ENCODE data around the gene GABRB1. TPM values are rescaled to one million over a fixed set of nuclear protein-coding genes. Genes with fewer than 3 reads are reported as not detected.

GABRB1 gene
- total RNA-seq, 1 donor from 2014 or later, result not detected

- H3K27ac Mint-ChIP-seq, result no peak overlapping the region
These were observed 89.4 kb downstream of the GABRB1 start for GRCh38 chr4:47120783-47121182.

GRCh38 chr4:47122592-47123291 is 91.4 kb downstream of the GABRB1 start:
- peak; percentile 34 for ATAC-seq (ENCODE audit: low read depth)
- ChIA-PET CTCF (interaction anchor here (0.8 to 1.1 kb wide), 7 partner anchors 9 to 811 kb away, joined by 3 to 6 read pairs (median 4); no protein-coding TSS in a partner anchor), POLR2A (no interaction called here)

More at GRCh38 chr4:47120783-47121182, 89.4 kb downstream of the GABRB1 start:
- ATAC-seq (ENCODE audit: low read depth) (no peak), DNase-seq (no peak)
- no peaks in the 10 kb centered on the region for H3K36me3 Mint-ChIP-seq (ENCODE audit: low read depth)
- no peak overlapping the region for H3K4me3 Mint-ChIP-seq
- TF ChIP-seq, protein P1, sequence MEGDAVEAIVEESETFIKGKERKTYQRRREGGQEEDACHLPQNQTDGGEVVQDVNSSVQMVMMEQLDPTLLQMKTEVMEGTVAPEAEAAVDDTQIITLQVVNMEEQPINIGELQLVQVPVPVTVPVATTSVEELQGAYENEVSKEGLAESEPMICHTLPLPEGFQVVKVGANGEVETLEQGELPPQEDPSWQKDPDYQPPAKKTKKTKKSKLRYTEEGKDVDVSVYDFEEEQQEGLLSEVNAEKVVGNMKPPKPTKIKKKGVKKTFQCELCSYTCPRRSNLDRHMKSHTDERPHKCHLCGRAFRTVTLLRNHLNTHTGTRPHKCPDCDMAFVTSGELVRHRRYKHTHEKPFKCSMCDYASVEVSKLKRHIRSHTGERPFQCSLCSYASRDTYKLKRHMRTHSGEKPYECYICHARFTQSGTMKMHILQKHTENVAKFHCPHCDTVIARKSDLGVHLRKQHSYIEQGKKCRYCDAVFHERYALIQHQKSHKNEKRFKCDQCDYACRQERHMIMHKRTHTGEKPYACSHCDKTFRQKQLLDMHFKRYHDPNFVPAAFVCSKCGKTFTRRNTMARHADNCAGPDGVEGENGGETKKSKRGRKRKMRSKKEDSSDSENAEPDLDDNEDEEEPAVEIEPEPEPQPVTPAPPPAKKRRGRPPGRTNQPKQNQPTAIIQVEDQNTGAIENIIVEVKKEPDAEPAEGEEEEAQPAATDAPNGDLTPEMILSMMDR (IDR thresholded peaks at IDR 0.05), result no peak
- ChIA-PET CTCF (interaction anchor here (0.9 kb wide), 1 partner anchor 10 kb away, joined by 3 read pairs; no protein-coding TSS in a partner anchor), POLR2A (no interaction called here)
- H3K9me3 Mint-ChIP-seq, result no peaks in the 10 kb centered on the region
- H3K4me1 Mint-ChIP-seq, result no peaks in the 10 kb centered on the region
- intact Hi-C loops (cut with micrococcal nuclease), result loop anchor here (10.0 kb wide), 1 partner anchor 264 kb away; no protein-coding TSS in a partner anchor
- peaks cover 3% of the 10 kb centered on the region for H3K27me3 Mint-ChIP-seq

DNA sequence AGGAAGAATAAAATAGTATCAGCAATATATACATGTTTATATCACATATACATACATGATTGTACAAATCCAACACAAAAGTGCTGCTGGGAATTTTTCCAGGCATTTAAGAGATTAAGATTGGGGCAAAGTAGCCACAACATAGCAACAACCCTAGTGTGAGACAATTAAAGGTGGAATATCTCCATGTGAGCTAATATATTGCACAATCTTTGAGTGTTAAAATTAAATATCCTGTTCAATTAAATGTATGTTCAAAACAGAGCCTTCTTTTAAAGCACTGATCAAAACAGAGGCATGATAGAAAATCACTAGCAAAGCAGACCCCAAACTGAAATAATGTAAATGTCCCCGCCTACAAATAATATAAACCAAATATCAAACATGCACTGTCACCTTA is 97.6 kb downstream of the GABRB1 start:
- Mint-ChIP-seq H3K9me3 (no peaks in the 10 kb centered on the region), H3K4me1 (no peaks in the 10 kb centered on the region), H3K27ac (no peak overlapping the region), H3K4me3 (no peak overlapping the region), H3K27me3 (no peaks in the 10 kb centered on the region), H3K36me3 (ENCODE audit: low read depth) (no peaks in the 10 kb centered on the region)
- TF ChIP-seq, protein P1 (IDR thresholded peaks at IDR 0.05), result no peak
- DNase-seq (no peak), ATAC-seq (ENCODE audit: low read depth) (no peak)
- intact Hi-C loops (cut with micrococcal nuclease), result loop anchor here (10.0 kb wide), 1 partner anchor 256 kb away; no protein-coding TSS in a partner anchor
- ChIA-PET POLR2A (no interaction called here), CTCF (no interaction called here)

More at GRCh38 chr4:47122592-47123291, 91.4 kb downstream of the GABRB1 start:
- no peak overlapping the region for H3K27ac Mint-ChIP-seq
- H3K9me3 Mint-ChIP-seq, result no peaks in the 10 kb centered on the region
- DNase-seq, result no peak
- TF ChIP-seq, protein P1 (IDR thresholded peaks at IDR 0.05), result peak; percentile 65
- no peaks in the 10 kb centered on the region for H3K36me3 Mint-ChIP-seq (ENCODE audit: low read depth)
- intact Hi-C loops (cut with micrococcal nuclease), result loop anchor here (2.0 to 10.0 kb wide), 2 partner anchors 262 to 278 kb away; no protein-coding TSS in a partner anchor
- H3K27me3 Mint-ChIP-seq, result no peaks in the 10 kb centered on the region
- H3K4me1 Mint-ChIP-seq, result no peaks in the 10 kb centered on the region
- H3K4me3 Mint-ChIP-seq, result no peak overlapping the region

DNA sequence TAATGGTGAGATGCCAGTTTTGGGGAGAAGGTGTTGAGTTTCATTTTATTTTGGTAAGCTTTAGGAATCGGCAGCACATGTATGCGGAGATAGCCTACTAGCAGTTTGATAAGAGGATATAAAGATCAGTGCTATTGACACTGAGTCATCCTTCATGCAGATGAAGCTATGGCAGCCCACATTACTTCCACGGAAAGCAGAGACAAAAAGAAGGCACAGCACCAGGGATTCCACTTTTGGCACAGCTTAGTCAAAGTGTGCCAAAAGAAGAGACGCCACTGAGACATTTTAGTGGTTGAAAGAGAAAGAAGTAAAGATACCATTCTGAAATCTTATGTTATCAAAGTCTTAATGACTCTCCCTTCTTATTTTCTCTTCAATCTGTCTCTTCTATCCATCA is 103.8 kb downstream of the GABRB1 start:
- no peak overlapping the region for H3K4me3 Mint-ChIP-seq
- H3K4me1 Mint-ChIP-seq, result no peaks in the 10 kb centered on the region
- ChIA-PET POLR2A (no interaction called here), CTCF (no interaction called here)
- no peak for ATAC-seq (ENCODE audit: low read depth)
- intact Hi-C loops (cut with micrococcal nuclease), result no loop called here
- H3K9me3 Mint-ChIP-seq, result no peaks in the 10 kb centered on the region
- TF ChIP-seq, protein P1 (IDR thresholded peaks at IDR 0.05), result no peak
- H3K36me3 Mint-ChIP-seq (ENCODE audit: low read depth), result no peaks in the 10 kb centered on the region
- peaks cover 2% of the 10 kb centered on the region for H3K27me3 Mint-ChIP-seq
- H3K27ac Mint-ChIP-seq, result no peak overlapping the region
- no peak for DNase-seq

- Mint-ChIP-seq H3K27ac (no peak overlapping the region), H3K36me3 (ENCODE audit: low read depth) (no peaks in the 10 kb centered on the region), H3K4me3 (no peak overlapping the region), H3K27me3 (no peaks in the 10 kb centered on the region), H3K9me3 (no peaks in the 10 kb centered on the region), H3K4me1 (no peaks in the 10 kb centered on the region)
- ATAC-seq (ENCODE audit: low read depth) (no peak), DNase-seq (no peak)
- TF ChIP-seq, protein P1 (IDR thresholded peaks at IDR 0.05), result no peak
- intact Hi-C loops (cut with micrococcal nuclease), result no loop called here
- ChIA-PET CTCF (no interaction called here), POLR2A (no interaction called here)
These were observed 111.9 kb downstream of the GABRB1 start for GRCh38 chr4:47143261-47143660.

Data from activated B cell treated with CpG ODN at 0.5 μM for 24 hours (primary cell).